Measurements from ENCODE around the gene GNAT3.

GNAT3 gene

DNA sequence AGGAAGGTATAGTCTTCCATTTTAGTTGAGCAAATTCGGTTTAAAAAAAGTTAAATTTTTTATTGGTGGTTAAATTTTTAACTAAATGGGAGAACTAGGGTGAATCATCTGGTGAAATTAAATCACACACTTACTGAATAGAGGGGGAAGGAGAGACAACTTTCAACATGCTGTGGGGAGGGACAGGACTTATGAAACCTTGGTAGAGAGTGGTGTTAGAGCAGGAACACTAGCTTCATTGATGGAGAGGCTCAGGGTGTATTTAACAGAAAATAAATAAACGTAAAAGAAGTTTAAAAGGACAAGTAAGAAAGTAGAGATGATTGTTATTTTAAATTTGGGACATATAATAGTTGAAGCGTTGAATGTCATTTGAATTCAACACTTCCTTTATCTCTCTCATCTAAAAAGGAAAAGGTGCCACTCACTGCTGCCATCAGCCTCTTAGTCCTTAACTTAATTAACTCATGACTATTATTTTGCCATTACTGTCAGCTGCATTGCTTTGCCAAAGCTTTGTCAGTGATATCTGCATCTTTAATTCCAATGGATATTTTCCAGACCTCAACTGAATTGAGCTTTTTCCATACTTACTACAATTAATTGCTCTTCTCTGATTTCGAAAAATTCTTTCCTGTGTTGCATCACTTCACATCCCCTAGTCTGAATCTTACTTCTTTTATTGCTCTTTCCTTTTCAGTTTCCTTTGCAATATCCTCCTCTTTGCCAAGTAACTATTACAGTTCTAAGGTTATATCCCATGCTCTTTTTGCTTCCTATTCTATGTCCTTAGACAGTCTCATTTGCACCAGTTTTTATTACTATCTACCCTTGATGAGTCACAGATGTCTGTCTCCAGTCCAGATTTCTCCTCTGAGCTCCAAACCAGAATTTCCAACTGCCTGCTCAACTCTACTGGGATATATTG is 71.7 kb downstream of the GNAT3 start:
- no peak overlapping the region for H3K27ac ChIP-seq (replicated peaks)
- peak in 1 of 2 experiments; percentile 76 for DNase-seq (ENCODE audit: low read depth in 1 of 2, low spot score in 1 of 2)
- H3K27me3 ChIP-seq (ENCODE audit: insufficient read depth, poor library complexity, severe bottlenecking): no peaks in the 10 kb centered on the region
- no peak overlapping the region for H3K4me3 ChIP-seq (replicated peaks; ENCODE audit: insufficient read depth, low read length)
- TF ChIP-seq, protein P1, sequence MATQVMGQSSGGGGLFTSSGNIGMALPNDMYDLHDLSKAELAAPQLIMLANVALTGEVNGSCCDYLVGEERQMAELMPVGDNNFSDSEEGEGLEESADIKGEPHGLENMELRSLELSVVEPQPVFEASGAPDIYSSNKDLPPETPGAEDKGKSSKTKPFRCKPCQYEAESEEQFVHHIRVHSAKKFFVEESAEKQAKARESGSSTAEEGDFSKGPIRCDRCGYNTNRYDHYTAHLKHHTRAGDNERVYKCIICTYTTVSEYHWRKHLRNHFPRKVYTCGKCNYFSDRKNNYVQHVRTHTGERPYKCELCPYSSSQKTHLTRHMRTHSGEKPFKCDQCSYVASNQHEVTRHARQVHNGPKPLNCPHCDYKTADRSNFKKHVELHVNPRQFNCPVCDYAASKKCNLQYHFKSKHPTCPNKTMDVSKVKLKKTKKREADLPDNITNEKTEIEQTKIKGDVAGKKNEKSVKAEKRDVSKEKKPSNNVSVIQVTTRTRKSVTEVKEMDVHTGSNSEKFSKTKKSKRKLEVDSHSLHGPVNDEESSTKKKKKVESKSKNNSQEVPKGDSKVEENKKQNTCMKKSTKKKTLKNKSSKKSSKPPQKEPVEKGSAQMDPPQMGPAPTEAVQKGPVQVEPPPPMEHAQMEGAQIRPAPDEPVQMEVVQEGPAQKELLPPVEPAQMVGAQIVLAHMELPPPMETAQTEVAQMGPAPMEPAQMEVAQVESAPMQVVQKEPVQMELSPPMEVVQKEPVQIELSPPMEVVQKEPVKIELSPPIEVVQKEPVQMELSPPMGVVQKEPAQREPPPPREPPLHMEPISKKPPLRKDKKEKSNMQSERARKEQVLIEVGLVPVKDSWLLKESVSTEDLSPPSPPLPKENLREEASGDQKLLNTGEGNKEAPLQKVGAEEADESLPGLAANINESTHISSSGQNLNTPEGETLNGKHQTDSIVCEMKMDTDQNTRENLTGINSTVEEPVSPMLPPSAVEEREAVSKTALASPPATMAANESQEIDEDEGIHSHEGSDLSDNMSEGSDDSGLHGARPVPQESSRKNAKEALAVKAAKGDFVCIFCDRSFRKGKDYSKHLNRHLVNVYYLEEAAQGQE (IDR thresholded peaks at IDR 0.05; ENCODE audit: insufficient replicate concordance, low read depth): no peak
- TF ChIP-seq POLR2AphosphoS5 (IDR thresholded peaks at IDR 0.05; ENCODE audit: low read depth) (no peak), GABPA (IDR thresholded peaks at IDR 0.05; ENCODE audit: low read depth) (no peak)

DNA sequence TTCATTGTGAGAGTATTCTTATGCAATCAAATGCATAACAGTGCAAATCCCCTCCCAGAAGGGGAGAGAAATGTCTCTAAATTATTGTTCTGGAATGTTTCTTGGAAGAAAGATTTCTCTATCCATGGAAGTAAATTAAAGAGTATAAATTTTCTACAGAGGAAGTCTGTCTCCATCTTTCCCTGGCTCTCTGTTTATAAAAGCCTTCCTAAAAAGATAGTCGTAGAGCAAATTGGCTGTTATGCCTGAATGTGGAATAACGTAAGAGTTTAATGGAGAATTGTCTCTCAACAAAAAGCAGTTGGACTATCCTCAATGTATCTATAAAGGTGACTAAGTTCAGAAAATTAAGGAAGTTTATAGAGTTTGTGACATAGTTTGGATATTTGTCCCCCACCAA is 76.3 kb downstream of the GNAT3 start:
- no peak for DNase-seq (ENCODE audit: low read depth in 1 of 2, low spot score in 1 of 2)
- Histone ChIP-seq H3K27ac (replicated peaks) (no peak overlapping the region), H3K27me3 (ENCODE audit: insufficient read depth, poor library complexity, severe bottlenecking) (no peaks in the 10 kb centered on the region), H3K4me3 (replicated peaks; ENCODE audit: insufficient read depth, low read length) (no peak overlapping the region)
- TF ChIP-seq, protein P2, sequence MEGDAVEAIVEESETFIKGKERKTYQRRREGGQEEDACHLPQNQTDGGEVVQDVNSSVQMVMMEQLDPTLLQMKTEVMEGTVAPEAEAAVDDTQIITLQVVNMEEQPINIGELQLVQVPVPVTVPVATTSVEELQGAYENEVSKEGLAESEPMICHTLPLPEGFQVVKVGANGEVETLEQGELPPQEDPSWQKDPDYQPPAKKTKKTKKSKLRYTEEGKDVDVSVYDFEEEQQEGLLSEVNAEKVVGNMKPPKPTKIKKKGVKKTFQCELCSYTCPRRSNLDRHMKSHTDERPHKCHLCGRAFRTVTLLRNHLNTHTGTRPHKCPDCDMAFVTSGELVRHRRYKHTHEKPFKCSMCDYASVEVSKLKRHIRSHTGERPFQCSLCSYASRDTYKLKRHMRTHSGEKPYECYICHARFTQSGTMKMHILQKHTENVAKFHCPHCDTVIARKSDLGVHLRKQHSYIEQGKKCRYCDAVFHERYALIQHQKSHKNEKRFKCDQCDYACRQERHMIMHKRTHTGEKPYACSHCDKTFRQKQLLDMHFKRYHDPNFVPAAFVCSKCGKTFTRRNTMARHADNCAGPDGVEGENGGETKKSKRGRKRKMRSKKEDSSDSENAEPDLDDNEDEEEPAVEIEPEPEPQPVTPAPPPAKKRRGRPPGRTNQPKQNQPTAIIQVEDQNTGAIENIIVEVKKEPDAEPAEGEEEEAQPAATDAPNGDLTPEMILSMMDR (IDR thresholded peaks at IDR 0.05; ENCODE audit: insufficient read depth, low read length): no peak
- TF ChIP-seq POLR2AphosphoS5 (IDR thresholded peaks at IDR 0.05; ENCODE audit: low read depth): no peak
- TF ChIP-seq, protein P1 (IDR thresholded peaks at IDR 0.05; ENCODE audit: insufficient replicate concordance, low read depth): no peak
- TF ChIP-seq GABPA (IDR thresholded peaks at IDR 0.05; ENCODE audit: low read depth): no peak
- no peak for TF ChIP-seq SPI1 (IDR thresholded peaks at IDR 0.05; ENCODE audit: borderline replicate concordance, low read depth)

DNA sequence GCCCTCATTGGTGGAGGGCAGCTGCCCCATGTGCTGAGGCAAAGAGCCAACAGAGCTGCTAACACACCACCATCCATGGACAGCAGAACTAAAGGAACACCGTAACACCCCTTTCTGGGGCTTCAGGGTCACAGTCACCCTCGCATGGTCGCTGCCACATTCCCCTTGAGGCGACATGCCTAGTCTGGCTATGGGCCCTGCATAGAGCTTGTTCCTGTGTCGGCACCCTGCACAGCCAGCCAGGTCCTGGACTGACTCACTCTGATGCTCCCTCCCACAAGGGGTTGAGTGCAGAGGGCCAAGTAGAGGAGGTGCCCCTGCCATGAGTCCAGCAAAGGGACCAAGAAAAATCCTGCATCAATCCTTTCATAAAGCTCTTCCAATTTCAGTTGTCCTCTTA is 77.8 kb downstream of the GNAT3 start:
- Histone ChIP-seq H3K4me3 (replicated peaks; ENCODE audit: insufficient read depth, low read length) (no peak overlapping the region), H3K27ac (replicated peaks) (no peak overlapping the region), H3K27me3 (ENCODE audit: insufficient read depth, poor library complexity, severe bottlenecking) (no peaks in the 10 kb centered on the region)
- DNase-seq (ENCODE audit: low read depth in 1 of 2, low spot score in 1 of 2): no peak
- TF ChIP-seq, protein P2 (IDR thresholded peaks at IDR 0.05; ENCODE audit: insufficient read depth, low read length): no peak
- TF ChIP-seq SPI1 (IDR thresholded peaks at IDR 0.05; ENCODE audit: borderline replicate concordance, low read depth) (no peak), GABPA (IDR thresholded peaks at IDR 0.05; ENCODE audit: low read depth) (no peak), POLR2AphosphoS5 (IDR thresholded peaks at IDR 0.05; ENCODE audit: low read depth) (no peak)
- TF ChIP-seq, protein P1 (IDR thresholded peaks at IDR 0.05; ENCODE audit: insufficient replicate concordance, low read depth): no peak
